Muscle layer of colon (tissue), 2 donors: ENCODE results near the gene ECM2.

ENCODE experiments used
- H3K27ac ChIP-seq: one replicate; pipeline ENCODE4 v1.7.0; 2013; ENCODE audit warnings: low read depth, mild to moderate bottlenecking, low read length, moderate library complexity
- H3K27me3 ChIP-seq, 2 donors: one replicate each; pipeline ENCODE4 v1.7.0; 2013; ENCODE audit warnings: low read length in 2 of 2, mild to moderate bottlenecking in 2 of 2; ENCODE audit not compliant: insufficient read depth in 2 of 2, control insufficient read depth in 1 of 2
- H3K36me3 ChIP-seq: one replicate; pipeline ENCODE4 v1.7.0; 2013; ENCODE audit warnings: mild to moderate bottlenecking, low read length; ENCODE audit not compliant: insufficient read depth
- H3K4me1 ChIP-seq: one replicate; pipeline ENCODE4 v1.7.0; 2013; ENCODE audit warnings: mild to moderate bottlenecking, low read length; ENCODE audit not compliant: insufficient read depth
- H3K4me3 ChIP-seq, 2 donors: one replicate each; pipeline ENCODE4 v1.7.0; 2013; ENCODE audit warnings: low read length in 2 of 2, low read depth in 1 of 2, mild to moderate bottlenecking in 1 of 2, moderate library complexity in 1 of 2
- H3K9ac ChIP-seq: one replicate; pipeline ENCODE4 v1.7.0; 2013; ENCODE audit warnings: low read length
- H3K9me3 ChIP-seq: one replicate; pipeline ENCODE4 v1.7.0; 2013; ENCODE audit warnings: mild to moderate bottlenecking, low read length
- donor health status: abdominal sarcoma.
- donor health status: Adenocarcinoma of cecum.

ECM2 gene

GRCh38 chr9:92493749-92494387, 41.9 kb downstream of the ECM2 start:
- Histone ChIP-seq H3K4me1 (peaks cover 17% of the 10 kb centered on the region), H3K36me3 (no peaks in the 10 kb centered on the region), H3K27me3 (no peaks in the 10 kb centered on the region), H3K9ac (no peak overlapping the region), H3K27ac (no peak overlapping the region), H3K4me3 (no peak overlapping the region), H3K9me3 (no peaks in the 10 kb centered on the region)

DNA sequence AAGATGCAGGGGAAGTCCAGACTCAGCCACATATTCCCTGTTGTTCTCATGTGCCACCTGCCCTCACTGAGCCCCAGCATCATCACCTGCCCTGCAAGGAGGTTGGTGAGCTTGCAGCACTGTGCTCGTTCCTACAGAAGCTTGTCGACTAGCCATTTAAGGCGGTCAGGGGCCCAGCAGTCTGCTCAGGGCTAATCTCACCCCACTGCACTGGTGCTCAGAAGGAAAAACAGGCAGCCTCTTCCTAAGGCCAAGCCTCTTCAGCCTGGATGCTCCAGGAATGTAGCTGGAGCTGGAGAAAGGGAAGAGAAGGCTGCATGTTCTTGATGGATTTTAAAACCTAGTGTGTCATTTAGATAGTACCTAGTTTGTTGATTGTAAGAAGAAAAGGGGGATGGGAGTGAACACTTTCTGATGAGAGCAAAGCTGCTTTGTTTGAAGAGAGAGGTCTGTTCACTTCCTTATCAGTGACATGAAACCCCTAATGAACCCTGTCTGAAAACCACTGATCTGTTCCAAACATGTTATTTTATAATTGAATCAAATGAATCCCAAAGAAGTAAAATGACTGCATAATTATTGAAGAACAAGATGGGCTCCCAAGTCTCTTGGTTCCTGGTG, 42.9 kb downstream of the ECM2 start:
- no peak overlapping the region for H3K9ac ChIP-seq
- no peaks in the 10 kb centered on the region for H3K27me3 ChIP-seq
- H3K9me3 ChIP-seq = no peaks in the 10 kb centered on the region
- peaks cover 23% of the 10 kb centered on the region for H3K4me1 ChIP-seq
- no peaks in the 10 kb centered on the region for H3K36me3 ChIP-seq
- no peak overlapping the region for H3K4me3 ChIP-seq
- H3K27ac ChIP-seq = no peak overlapping the region

GRCh38 chr9:92488681-92489550, 46.9 kb downstream of the ECM2 start:
- Histone ChIP-seq H3K27ac (peak overlapping the region; percentile 46), H3K27me3 (no peaks in the 10 kb centered on the region), H3K4me1 (peaks cover 25% of the 10 kb centered on the region), H3K36me3 (no peaks in the 10 kb centered on the region), H3K4me3 (no peak overlapping the region), H3K9ac (no peak overlapping the region), H3K9me3 (no peaks in the 10 kb centered on the region)

DNA sequence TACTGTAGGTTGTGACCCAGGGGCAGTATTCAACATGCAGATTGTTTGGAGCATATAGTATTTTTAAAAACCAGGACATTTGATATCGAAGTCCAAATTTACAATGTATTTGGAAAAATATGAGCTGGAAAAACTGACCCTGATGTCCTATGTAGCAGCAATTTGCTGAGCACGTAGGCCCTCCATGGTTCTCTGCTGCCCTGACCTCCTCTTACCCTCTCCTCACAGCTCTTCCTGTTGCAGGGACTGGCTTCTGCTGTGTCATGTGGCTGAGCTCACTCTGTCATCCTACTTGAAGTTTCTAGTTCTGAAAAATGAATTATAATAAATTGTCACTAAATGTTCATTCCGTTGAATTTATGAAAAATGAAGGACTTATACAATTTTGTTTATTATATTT, 49.4 kb downstream of the ECM2 start:
- no peak overlapping the region for H3K9ac ChIP-seq
- no peak overlapping the region for H3K4me3 ChIP-seq
- no peak overlapping the region for H3K27ac ChIP-seq
- H3K36me3 ChIP-seq = no peaks in the 10 kb centered on the region
- H3K9me3 ChIP-seq = no peaks in the 10 kb centered on the region
- H3K27me3 ChIP-seq = no peaks in the 10 kb centered on the region
- H3K4me1 ChIP-seq = peaks cover 31% of the 10 kb centered on the region

DNA sequence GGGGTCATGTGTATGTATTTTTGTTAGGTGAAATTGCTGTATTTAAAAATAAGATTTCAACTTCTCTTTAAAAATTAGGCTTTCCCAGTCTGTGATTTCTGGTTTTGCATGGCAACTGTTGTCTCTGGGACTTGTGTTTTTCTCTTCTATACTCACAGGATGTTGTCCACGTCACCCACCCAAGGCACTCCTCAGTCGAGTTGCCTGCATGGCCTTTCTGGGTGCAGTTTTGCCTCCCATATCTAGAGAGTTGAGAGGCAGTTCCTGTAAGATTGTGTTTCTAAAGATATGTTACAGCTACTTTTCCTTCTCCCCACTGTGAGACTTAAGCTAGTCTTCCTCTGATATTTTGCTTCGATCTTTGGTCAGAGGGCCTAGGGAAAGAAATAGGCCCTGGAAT, 51.2 kb downstream of the ECM2 start:
- H3K4me1 ChIP-seq = peaks cover 44% of the 10 kb centered on the region
- H3K9me3 ChIP-seq = no peaks in the 10 kb centered on the region
- H3K27ac ChIP-seq = no peak overlapping the region
- no peak overlapping the region for H3K4me3 ChIP-seq
- H3K27me3 ChIP-seq = no peaks in the 10 kb centered on the region
- no peaks in the 10 kb centered on the region for H3K36me3 ChIP-seq
- no peak overlapping the region for H3K9ac ChIP-seq

DNA sequence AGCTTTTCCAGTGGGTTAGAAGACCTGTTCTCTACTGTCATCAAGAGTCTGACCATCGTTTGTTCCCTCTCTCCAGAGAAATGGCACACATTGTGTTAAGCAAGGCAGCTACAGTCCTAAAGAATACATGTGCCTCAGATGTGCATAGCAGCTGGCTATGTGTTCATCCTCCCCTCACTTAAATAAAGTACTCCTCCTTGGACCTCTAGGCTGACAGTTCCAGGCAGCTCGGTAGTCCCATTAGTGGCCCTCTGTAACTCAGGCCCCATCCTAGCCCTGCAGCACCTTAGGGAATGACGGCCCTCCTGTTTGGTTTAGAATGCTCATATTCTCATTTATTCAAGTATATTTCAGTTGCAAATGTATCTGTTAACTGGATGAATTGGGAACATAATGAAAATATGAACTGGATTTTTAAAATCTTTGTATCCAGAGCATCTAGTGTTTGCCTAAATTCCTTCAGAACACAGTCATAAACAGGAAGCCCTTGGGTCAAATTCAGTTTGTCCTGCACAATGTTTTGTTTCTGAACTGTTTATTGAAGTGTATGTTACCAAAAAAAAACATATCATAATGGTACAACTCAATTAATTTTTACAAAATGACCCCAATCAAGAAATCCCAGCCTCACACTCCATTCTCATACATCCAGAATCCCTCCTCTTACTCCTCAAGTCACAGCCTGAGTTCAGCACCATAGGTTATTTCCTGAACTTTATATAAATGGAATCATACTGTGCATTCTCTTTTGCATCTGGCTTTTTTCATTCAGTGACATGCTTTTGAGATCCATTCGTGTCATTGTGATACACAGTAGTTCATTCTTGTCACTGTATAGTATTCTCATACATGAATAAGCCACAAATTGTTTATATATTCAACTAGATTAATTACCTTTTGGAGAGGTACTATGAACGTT, 51.9 kb downstream of the ECM2 start:
- no peaks in the 10 kb centered on the region for H3K27me3 ChIP-seq
- H3K9me3 ChIP-seq = no peaks in the 10 kb centered on the region
- no peak overlapping the region for H3K9ac ChIP-seq
- peak overlapping the region; percentile 51 for H3K27ac ChIP-seq
- H3K4me1 ChIP-seq = peaks cover 46% of the 10 kb centered on the region
- H3K4me3 ChIP-seq = no peak overlapping the region
- no peaks in the 10 kb centered on the region for H3K36me3 ChIP-seq

- no peaks in the 10 kb centered on the region for H3K27me3 ChIP-seq
Measured at GRCh38 chr9:92482805-92483204, 53.0 kb downstream of the ECM2 start.

GRCh38 chr9:92482329-92482728, 53.5 kb downstream of the ECM2 start, which contains the start of gene ASPN:
ASPN (minus strand) TSS chr9:92482506.
- Histone ChIP-seq H3K4me1 (peaks cover 50% of the 10 kb centered on the region), H3K9ac (no peak within 1 kb of the TSS), H3K4me3 (peak within 1 kb of the TSS in 1 of 2 donors; percentile 33), H3K36me3 (no peaks in the 10 kb centered on the region), H3K27me3 (no peaks in the 10 kb centered on the region), H3K9me3 (no peaks in the 10 kb centered on the region), H3K27ac (peak within 1 kb of the TSS; percentile 67)

More at GRCh38 chr9:92482805-92483204, 53.0 kb downstream of the ECM2 start:
- Histone ChIP-seq H3K36me3 (no peaks in the 10 kb centered on the region), H3K9me3 (no peaks in the 10 kb centered on the region), H3K4me1 (peaks cover 46% of the 10 kb centered on the region), H3K27ac (no peak overlapping the region), H3K4me3 (no peak overlapping the region), H3K9ac (no peak overlapping the region)

GRCh38 chr9:92480986-92481633, 54.7 kb downstream of the ECM2 start:
- Histone ChIP-seq H3K9me3 (no peaks in the 10 kb centered on the region), H3K4me3 (peak overlapping the region in 1 of 2 donors; percentile 20), H3K4me1 (peaks cover 55% of the 10 kb centered on the region), H3K27me3 (no peaks in the 10 kb centered on the region), H3K9ac (peak overlapping the region; percentile 46), H3K27ac (peak overlapping the region; percentile 67), H3K36me3 (no peaks in the 10 kb centered on the region)

DNA sequence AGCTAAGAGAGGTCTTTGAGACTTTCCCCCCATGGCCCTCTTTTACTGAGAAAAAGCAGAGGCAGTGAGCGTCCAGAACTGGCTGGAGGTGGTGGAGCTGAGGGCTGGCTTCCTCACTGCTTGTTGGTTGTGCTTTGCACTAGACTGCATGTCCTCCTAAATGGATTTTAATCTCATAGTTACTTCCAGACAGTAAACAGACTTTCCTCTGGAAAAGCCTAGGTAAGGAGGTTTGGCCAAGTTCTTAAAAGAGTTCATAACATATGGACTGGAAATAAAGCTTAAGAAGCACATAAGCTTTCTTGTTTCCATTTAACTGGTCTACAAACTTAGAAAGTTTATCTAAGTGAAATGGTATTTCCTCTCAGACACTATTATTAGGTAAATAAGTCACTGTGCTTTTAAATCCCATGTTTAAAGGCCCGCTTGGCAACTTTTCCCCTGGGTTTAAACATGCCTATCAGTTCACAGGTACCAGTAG, 55.5 kb downstream of the ECM2 start:
- Histone ChIP-seq H3K27me3 (no peaks in the 10 kb centered on the region), H3K9ac (peak overlapping the region; percentile 46), H3K4me3 (peak overlapping the region in 1 of 2 donors; percentile 20), H3K9me3 (no peaks in the 10 kb centered on the region), H3K36me3 (no peaks in the 10 kb centered on the region), H3K27ac (peak overlapping the region; percentile 67), H3K4me1 (peaks cover 55% of the 10 kb centered on the region)
